D721Med (cell line): Measurements from ENCODE around the gene CLMN.

Source experiments
- DNase-seq: peaks from one replicate; pipeline ENCODE4 v3.0.0; 2011; ENCODE audit warnings: low spot score; ENCODE audit not compliant: insufficient read length
- FAIRE-seq: peaks from 2 replicates; lab custom pipeline; 2011; peaks lifted over from hg19 to GRCh38; lab: Jason Lieb, UNC
- CTCF ChIP-seq: IDR thresholded peaks from 2 replicates; pipeline ENCODE4 v1.5.1; 2012; ENCODE audit warnings: mild to moderate bottlenecking, control low read depth; ENCODE audit not compliant: insufficient read depth; ENCODE audit errors: missing control alignments

Gene CLMN

GRCh38 chr14:95235767-95236166, 83.9 kb downstream of the CLMN start:
- DNase-seq = no peak
- no peak for TF ChIP-seq CTCF
- no peak for FAIRE-seq

DNA sequence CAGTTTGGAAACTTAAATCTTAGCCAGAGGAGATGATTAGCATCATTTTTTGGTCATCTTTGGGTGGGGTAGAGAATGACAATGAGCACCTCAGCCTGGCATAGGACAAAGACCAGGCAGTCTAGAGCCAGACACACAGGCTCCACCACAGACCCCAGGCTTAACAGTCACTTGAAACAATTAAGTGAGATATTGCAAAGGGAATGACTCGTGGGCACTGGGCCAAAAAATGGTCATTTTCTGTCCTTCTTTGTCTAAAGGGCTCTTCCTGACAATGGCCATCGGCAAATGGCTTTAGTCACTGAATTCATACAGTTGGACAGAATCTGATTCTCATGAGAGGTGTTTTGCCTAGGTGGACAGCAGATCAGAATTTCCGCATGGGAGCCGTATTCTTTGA, 84.4 kb downstream of the CLMN start:
- no peak for TF ChIP-seq CTCF
- no peak for FAIRE-seq
- no peak for DNase-seq

DNA sequence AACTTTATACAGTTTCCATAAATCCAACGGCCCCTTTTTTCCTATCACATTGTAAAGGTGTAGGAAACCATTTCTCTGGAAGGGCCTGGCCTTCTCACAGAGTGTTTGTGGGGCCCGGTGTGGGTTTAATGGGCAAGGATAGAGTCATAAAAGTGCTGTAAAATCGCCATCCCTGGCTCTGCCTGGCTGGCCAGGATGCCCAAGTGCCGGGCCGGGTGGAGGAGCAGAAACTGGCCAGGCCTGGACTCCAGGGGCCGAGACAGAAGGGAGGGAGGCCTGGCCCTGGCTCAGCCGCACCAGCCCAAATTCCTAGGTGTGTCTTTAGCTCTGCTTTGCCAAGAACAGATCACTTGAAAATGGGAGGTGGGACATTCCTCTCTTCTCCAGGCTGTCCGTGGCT, 85.3 kb downstream of the CLMN start:
- no peak for DNase-seq
- TF ChIP-seq CTCF = no peak
- FAIRE-seq = no peak

DNA sequence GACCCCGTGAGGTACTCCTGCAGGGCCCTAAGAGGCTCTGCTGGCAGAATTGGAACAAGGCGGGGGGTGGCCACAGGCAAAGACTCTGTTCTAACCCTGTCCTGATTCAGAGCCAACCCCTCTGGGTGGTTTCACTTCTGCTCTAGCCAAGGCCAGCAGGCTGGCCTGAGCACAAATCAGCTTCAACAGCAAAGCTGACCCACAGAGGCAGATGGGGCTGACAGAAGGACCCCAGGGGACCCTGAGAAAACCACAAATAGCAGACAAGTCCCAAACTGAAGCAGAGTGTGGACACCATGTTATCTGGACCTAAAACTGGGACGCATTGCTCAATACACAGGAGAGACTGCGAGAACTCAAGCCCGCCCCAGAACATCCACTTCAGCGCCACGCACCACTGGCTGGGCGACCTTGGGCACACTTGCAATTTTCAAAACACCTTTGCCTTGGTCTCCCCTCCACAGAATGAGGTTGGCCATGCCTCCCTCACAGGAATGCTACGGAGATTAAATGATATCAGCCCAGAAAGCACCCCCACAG, 85.9 kb downstream of the CLMN start:
- no peak for TF ChIP-seq CTCF
- DNase-seq (no peak), FAIRE-seq (no peak)

- TF ChIP-seq CTCF = no peak
- FAIRE-seq = no peak
- no peak for DNase-seq
Measured at GRCh38 chr14:95232894-95233584, 86.7 kb downstream of the CLMN start.

GRCh38 chr14:95231966-95232633, 87.6 kb downstream of the CLMN start:
- no peak for FAIRE-seq
- TF ChIP-seq CTCF = no peak
- DNase-seq = no peak

- DNase-seq (no peak), FAIRE-seq (no peak)
- TF ChIP-seq CTCF = no peak
Measured at GRCh38 chr14:95229749-95230148, 90.0 kb downstream of the CLMN start.
